Activated naive CD4-positive, alpha-beta T cell (primary cell): ENCODE results near the gene BCL6.

Experiments
- DNase-seq, 4 experiments: peaks; one replicate each; lab custom pipeline; 2025; lab: John Stamatoyannopoulos, UW

The BCL6 gene

DNA sequence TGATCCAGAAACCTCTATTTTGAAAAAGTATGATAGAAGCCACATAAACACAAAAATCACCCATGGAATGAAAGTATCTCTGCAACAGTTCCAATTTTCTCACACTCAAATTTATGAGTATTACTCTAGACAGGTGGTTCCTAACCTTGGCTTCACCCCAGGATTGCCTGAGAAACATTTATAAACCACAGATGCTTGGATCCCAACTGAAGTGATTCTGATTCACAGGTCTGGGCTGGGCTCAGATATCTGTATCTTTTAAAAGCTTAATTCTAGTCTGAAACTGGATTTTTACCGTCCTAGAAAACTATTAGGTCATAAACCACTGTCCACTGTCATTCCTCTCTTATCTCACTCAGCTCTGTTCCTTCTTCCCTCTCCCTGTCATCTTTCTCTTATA, 67.7 kb downstream of the BCL6 start:
- DNase-seq, result no peak

DNA sequence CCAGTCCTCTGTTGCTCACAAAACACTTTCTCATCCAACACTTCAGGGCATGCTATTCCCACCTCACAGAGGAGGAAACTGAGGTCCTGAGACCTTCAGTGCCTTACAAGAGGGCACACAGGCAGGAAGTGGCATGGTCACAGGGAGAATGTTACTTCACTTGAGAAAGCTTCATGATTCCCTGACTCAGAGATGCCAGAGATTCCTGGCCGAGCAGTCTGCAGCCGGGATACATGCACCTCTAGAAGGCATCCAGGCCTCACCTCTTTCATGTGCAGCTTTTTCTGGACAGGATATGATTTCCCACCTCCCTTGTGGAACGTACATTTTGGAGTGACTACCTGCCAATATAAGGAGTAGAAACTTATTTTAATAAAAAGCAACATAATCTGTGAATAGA, 72.3 kb downstream of the BCL6 start:
- no peak for DNase-seq
